SJCRH30 (cell line): Measurements from ENCODE around the gene PHACTR2. TPM values are rescaled to one million over a fixed set of nuclear protein-coding genes. Genes with fewer than 3 reads are reported as not detected.
"Not testable (repeated sequence)": the region's sequence is repeated elsewhere in the genome, so short reads cannot be mapped to it uniquely, and the experiment has no call there.

Experiments
- DNase-seq, 2 experiments: peaks; one replicate each; pipeline ENCODE4 v3.0.0-alpha.2; 2015 to 2020
- H3K27ac ChIP-seq: fragments of 250-450 bp; sonication (Bioruptor Pico); 2 replicates; pipeline ENCODE4 v1.5.1; 2020; ENCODE audit warnings: mild to moderate bottlenecking, moderate library complexity
- H3K27me3 ChIP-seq: fragments of 250-450 bp; sonication (Bioruptor Pico); 2 replicates; pipeline ENCODE4 v1.5.1; 2020; ENCODE audit warnings: mild to moderate bottlenecking, moderate library complexity
- H3K36me3 ChIP-seq: fragments of 250-450 bp; sonication (Bioruptor Pico); 2 replicates; pipeline ENCODE4 v1.5.1; 2020; ENCODE audit warnings: mild to moderate bottlenecking, moderate library complexity
- H3K4me1 ChIP-seq: fragments of 250-450 bp; sonication (Bioruptor Pico); 2 replicates; pipeline ENCODE4 v1.5.1; 2020; ENCODE audit warnings: mild to moderate bottlenecking, moderate library complexity
- H3K4me3 ChIP-seq: fragments of 250-450 bp; sonication (Bioruptor Pico); 2 replicates; pipeline ENCODE4 v1.5.1; 2020; ENCODE audit warnings: mild to moderate bottlenecking, moderate library complexity
- H3K9me3 ChIP-seq: fragments of 250-450 bp; sonication (Bioruptor Pico); replicated peaks from 2 replicates; pipeline ENCODE4 v1.5.1; 2020; ENCODE audit warnings: mild to moderate bottlenecking, moderate library complexity
- total RNA-seq: library from RNA; depleted of rRNA; stranded (reverse); fragments of >200 nt; shearing (Covaris generic); gene quantifications from 2 replicates; pipeline ENCODE4 v1.2.3, GENCODE V29; 2014

The PHACTR2 gene
- total RNA-seq, 1 experiment from 2014 or later, result 63.7 TPM

DNA sequence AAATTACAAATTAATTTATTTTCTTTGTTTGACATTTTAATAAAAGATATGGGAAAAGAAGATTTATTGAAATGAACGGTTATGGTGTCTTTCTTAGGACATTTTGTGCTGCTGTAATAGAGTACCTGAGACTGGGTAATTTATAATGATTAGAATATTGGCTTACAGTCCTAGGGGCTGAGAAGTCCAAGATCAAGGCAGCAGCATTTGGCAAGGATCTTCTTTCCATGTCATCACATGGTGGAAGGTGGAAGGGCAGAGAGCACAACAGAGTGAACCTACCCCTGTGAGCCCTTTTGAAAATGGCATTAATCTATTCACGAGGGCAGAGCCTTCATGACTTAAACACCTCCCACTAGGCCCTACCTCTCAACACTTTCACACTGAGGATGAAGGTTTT, 89.7 kb downstream of the PHACTR2 start:
- Histone ChIP-seq H3K36me3 (peaks cover 17% of the 10 kb centered on the region), H3K4me1 (no peaks in the 10 kb centered on the region), H3K4me3 (no peak overlapping the region), H3K9me3 (no peaks in the 10 kb centered on the region), H3K27me3 (no peaks in the 10 kb centered on the region), H3K27ac (no peak overlapping the region)
- DNase-seq, result no peak

- Histone ChIP-seq H3K36me3 (peaks cover 13% of the 10 kb centered on the region), H3K4me3 (no peak overlapping the region)
Observed at GRCh38 chr6:143772116-143773086, 94.6 kb downstream of the PHACTR2 start.

DNA sequence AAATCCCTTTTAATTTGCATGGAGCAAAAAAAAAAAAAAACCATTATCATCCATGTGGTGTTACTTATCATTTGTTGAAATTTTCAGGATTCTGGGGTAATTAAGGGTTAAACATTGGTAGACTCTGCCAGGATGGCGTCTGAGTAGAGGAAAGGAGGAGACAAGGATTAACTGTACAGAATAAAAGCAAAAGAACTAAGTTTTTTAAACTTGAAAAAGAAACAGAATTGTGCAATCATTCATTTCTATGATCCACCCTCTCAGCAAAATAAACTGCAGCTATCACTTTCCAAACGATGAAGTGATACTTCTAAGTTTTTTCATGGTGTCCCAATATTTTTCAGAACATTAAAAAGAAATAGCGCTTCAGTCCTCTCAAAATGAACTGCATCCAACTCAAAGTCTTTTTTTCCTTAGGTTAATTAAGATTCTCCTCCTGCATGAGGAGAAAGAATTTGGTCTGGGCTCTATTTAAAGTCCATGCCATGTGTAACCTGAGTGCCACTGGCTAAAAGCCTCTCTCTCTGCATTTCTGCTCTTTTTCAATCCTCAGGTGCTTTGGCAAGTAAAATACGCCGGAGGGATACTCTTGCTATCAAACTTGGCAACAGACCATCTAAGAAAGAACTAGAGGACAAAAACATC, 95.9 kb downstream of the PHACTR2 start:
- H3K9me3 ChIP-seq, result no peaks in the 10 kb centered on the region
- no peak for DNase-seq
- H3K27ac ChIP-seq, result no peak overlapping the region

More at GRCh38 chr6:143772116-143773086, 94.6 kb downstream of the PHACTR2 start:
- Histone ChIP-seq H3K4me1 (no peaks in the 10 kb centered on the region), H3K27ac (no peak overlapping the region), H3K27me3 (no peaks in the 10 kb centered on the region), H3K9me3 (no peaks in the 10 kb centered on the region)
- DNase-seq, result peak in 1 of 2 experiments; percentile 4

DNA sequence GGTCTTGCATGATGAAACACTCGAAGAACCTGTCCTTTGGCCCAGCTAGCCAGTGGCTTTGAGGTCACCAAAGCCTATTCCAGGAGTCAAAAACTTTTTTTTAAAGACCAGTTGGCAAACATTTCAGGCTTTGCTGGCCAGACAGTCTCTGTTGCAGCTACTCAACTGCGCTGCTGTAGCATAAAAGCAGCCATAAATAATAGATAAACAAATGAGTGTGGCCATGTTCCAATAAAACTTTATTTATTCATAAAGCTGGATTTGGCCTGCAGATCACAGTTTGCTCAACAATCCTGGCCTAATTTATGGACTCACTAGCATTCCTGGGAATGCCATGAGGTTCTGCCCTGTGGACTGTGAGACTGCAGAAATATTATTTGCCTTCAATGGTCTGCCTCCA, 96.6 kb downstream of the PHACTR2 start:
- no peak overlapping the region for H3K4me3 ChIP-seq
- H3K36me3 ChIP-seq, result peaks cover 15% of the 10 kb centered on the region
- no peaks in the 10 kb centered on the region for H3K4me1 ChIP-seq
- no peak overlapping the region for H3K27ac ChIP-seq
- no peaks in the 10 kb centered on the region for H3K9me3 ChIP-seq
- no peaks in the 10 kb centered on the region for H3K27me3 ChIP-seq
- DNase-seq, result no peak

More for the DNA sequence above, 95.9 kb downstream of the PHACTR2 start:
- H3K4me1 ChIP-seq, result no peaks in the 10 kb centered on the region
- no peak overlapping the region for H3K4me3 ChIP-seq
- no peaks in the 10 kb centered on the region for H3K27me3 ChIP-seq
- peaks cover 13% of the 10 kb centered on the region for H3K36me3 ChIP-seq

DNA sequence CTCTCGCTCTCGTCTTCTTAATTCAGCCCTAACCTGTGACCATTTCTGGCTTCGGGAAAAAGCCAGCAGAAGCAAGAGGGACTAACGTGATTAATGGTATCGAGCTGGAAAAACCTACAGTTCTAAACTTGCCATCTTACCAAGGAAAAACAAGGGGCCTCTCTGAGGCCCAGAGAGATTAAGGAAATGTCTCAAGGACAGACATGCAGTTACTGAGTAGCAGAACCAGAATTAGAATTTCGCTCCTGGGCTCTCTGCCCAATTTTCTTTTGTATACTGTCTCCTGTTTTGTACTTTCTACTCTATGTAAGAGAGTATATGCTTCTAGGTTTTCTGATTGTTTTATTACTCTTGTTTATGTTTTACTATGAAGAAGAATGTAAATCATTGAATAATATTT, 97.6 kb downstream of the PHACTR2 start:
- Histone ChIP-seq H3K4me3 (no peak overlapping the region), H3K4me1 (no peaks in the 10 kb centered on the region), H3K27me3 (no peaks in the 10 kb centered on the region), H3K36me3 (peaks cover 14% of the 10 kb centered on the region), H3K27ac (no peak overlapping the region), H3K9me3 (no peaks in the 10 kb centered on the region)
- DNase-seq, result no peak

DNA sequence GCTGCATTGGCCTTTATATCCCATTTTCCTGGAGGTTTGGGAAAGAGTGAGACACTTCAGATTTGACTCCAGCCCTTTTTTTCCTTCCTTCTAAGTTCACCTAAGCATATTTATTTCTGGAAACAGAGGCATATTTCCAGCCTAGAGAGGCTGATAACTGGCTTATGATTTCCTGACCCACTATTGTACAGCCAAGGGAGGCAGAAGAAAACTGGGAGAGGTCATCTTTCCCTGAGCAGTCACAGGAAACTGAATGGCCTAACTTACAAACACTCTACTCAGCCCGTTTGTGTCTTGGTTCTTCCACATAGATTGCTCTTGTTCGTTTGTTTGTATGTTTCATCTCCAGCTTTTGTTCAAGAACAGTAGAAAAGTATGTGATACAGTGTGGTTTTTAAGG, 101.2 kb downstream of the PHACTR2 start:
- Histone ChIP-seq H3K27me3 (no peaks in the 10 kb centered on the region), H3K36me3 (peaks cover 19% of the 10 kb centered on the region), H3K4me3 (no peak overlapping the region), H3K9me3 (no peaks in the 10 kb centered on the region), H3K27ac (no peak overlapping the region), H3K4me1 (no peaks in the 10 kb centered on the region)
- no peak for DNase-seq

DNA sequence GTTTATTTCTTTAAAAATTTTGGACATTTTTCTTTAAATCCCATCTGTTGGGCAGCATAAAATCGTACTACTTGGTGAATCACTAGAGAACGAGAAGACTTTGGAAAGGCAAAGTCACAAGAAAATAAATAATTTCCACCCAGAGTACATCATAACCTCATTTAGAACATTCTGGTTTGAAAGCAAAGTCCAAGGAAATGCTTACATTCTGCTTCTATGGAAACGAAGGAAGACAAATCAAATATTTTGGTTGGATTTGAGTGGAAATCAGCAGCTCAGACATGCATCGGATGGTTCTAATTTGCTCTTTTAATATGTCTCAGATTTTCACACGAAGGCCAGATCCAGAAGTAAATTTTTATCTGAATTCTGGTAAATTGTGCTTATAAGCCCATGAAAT, 104.7 kb downstream of the PHACTR2 start:
- Histone ChIP-seq H3K4me1 (no peaks in the 10 kb centered on the region), H3K36me3 (peaks cover 29% of the 10 kb centered on the region; the same call in 1 of the 2 replicates)

GRCh38 chr6:143783077-143783476, 105.3 kb downstream of the PHACTR2 start:
- H3K9me3 ChIP-seq, result no peaks in the 10 kb centered on the region; the same call in 1 of the 2 replicates
- no peaks in the 10 kb centered on the region for H3K4me1 ChIP-seq
- no peaks in the 10 kb centered on the region for H3K27me3 ChIP-seq
- no peak overlapping the region for H3K4me3 ChIP-seq
- no peak overlapping the region for H3K27ac ChIP-seq
- no peak for DNase-seq
- H3K36me3 ChIP-seq, result peaks cover 29% of the 10 kb centered on the region; the same call in 1 of the 2 replicates

More for the DNA sequence above, 104.7 kb downstream of the PHACTR2 start:
- no peak for DNase-seq
- Histone ChIP-seq H3K9me3 (no peaks in the 10 kb centered on the region; the same call in 1 of the 2 replicates), H3K27me3 (no peaks in the 10 kb centered on the region), H3K4me3 (no peak overlapping the region), H3K27ac (no peak overlapping the region)

GRCh38 chr6:143784316-143784715, 106.6 kb downstream of the PHACTR2 start:
- Histone ChIP-seq H3K27ac (no peak overlapping the region), H3K4me1 (no peaks in the 10 kb centered on the region)

DNA sequence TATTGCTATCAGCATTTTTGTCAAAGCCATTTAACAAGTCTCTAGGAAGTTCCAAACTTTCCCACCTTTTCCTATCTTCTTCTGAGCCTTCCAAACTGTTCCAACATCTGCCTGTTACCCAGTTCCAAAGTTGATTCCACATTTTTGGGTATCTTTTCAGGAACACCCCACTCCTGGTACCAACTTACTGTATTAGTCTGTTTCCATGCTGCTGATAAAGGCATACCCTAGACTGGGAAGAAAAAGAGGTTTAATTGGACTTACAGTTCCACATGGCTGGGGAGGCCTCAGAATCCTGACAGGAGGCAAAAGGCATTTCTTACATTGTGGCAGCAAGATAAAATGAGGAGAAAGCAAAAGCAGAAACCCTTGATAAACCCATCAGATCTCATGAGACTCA, 108.6 kb downstream of the PHACTR2 start:
- H3K9me3 ChIP-seq, H3K27me3 ChIP-seq, DNase-seq, H3K4me3 ChIP-seq, H3K4me1 ChIP-seq, H3K27ac ChIP-seq: not testable (repeated sequence)
- peaks cover 31% of the 10 kb centered on the region for H3K36me3 ChIP-seq

More at GRCh38 chr6:143784316-143784715, 106.6 kb downstream of the PHACTR2 start:
- no peak for DNase-seq
- Histone ChIP-seq H3K27me3 (no peaks in the 10 kb centered on the region), H3K9me3 (no peaks in the 10 kb centered on the region; the same call in 1 of the 2 replicates), H3K36me3 (peaks cover 24% of the 10 kb centered on the region), H3K4me3 (no peak overlapping the region)

GRCh38 chr6:143792402-143793279, 114.9 kb downstream of the PHACTR2 start:
- no peak for DNase-seq
- Histone ChIP-seq H3K4me3 (no peak overlapping the region), H3K4me1 (no peaks in the 10 kb centered on the region), H3K27me3 (no peaks in the 10 kb centered on the region), H3K27ac (no peak overlapping the region), H3K36me3 (peaks cover 23% of the 10 kb centered on the region), H3K9me3 (no peaks in the 10 kb centered on the region)

GRCh38 chr6:143793280-143793619, 115.5 kb downstream of the PHACTR2 start:
- H3K9me3 ChIP-seq, result no peaks in the 10 kb centered on the region
- no peaks in the 10 kb centered on the region for H3K4me1 ChIP-seq
- peaks cover 23% of the 10 kb centered on the region for H3K36me3 ChIP-seq
- no peak overlapping the region for H3K27ac ChIP-seq
- no peak for DNase-seq
- no peaks in the 10 kb centered on the region for H3K27me3 ChIP-seq
- no peak overlapping the region for H3K4me3 ChIP-seq

DNA sequence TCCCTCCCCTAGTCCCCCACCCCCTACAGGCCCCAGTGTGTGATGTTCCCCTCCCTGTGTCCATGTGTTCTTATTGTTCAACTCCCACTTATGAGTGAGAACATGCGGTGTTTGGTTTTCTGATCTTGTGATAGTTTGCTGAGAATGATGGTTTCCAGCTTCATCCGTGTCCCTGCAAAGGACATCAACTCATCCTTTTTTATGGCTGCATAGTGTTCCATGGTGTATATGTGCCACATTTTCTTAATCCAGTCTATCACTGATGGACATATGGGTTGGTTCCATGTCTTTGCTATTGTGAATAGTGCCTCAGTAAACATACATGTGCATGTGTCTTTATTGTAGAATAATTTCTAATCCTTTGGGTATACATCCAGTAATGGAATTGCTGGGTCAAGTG, 118.8 kb downstream of the PHACTR2 start:
- not testable (repeated sequence) for H3K4me1 ChIP-seq, H3K9me3 ChIP-seq, H3K4me3 ChIP-seq, DNase-seq, H3K27ac ChIP-seq, H3K27me3 ChIP-seq
- H3K36me3 ChIP-seq, result peaks cover 15% of the 10 kb centered on the region

- H3K4me3 ChIP-seq, H3K9me3 ChIP-seq, H3K4me1 ChIP-seq, H3K27ac ChIP-seq, DNase-seq, H3K27me3 ChIP-seq: not testable (repeated sequence)
- peaks cover 14% of the 10 kb centered on the region for H3K36me3 ChIP-seq
Observed at GRCh38 chr6:143798487-143798886, 120.7 kb downstream of the PHACTR2 start.
